ENCODE measurements around the gene COX14. TPM values are rescaled to one million over a fixed set of nuclear protein-coding genes. Genes with fewer than 3 reads are reported as not detected.

The COX14 gene
- total RNA-seq, 1 donor from 2014 or later = 41.5 TPM

DNA sequence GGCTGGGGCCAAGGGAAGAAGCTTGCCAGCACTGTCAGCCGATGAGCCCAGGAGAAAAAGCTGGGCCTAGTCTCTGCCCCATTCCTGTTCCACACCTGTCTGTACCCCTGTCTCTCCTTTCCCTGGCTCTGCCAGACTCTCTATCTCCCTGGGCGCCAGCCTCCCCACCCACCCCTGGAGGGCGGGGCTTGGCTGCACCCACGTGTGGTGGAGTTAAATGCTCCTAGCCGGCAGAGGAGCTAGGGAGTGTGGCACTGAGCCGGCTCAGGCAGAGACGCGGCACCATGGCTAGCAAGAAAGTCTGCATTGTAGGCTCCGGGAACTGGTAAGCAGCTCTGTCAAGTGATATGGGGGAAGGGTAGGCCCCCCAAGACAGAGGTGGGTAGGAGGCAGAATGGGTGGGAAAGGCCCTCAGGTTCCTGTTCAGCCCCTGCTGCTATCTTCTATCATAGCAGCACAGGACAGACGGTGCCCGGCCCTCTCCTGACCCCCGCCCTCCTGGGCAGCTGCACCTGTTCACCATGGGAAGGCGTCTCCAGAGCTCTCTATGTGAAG is 8.2 kb upstream of the COX14 start, which contains the start of gene GPD1:
GPD1 (plus strand) TSS at position 242 of the 555 bp plus-strand sequence; CDS start at position 285, 43 bp downstream.
- Mint-ChIP-seq H3K4me3 (ENCODE audit: unreplicated experiment) (no peak within 1 kb of the TSS), H3K4me1 (ENCODE audit: unreplicated experiment) (peaks cover 9% of the 10 kb centered on the region), H3K9me3 (ENCODE audit: unreplicated experiment) (no peaks in the 10 kb centered on the region), H3K27ac (ENCODE audit: unreplicated experiment) (no peak within 1 kb of the TSS), H3K27me3 (ENCODE audit: unreplicated experiment) (no peaks in the 10 kb centered on the region), H3K36me3 (ENCODE audit: unreplicated experiment) (peaks cover 14% of the 10 kb centered on the region)
- no peak for DNase-seq (ENCODE audit: extremely low spot score, unreplicated experiment)
- TF ChIP-seq, protein P1, sequence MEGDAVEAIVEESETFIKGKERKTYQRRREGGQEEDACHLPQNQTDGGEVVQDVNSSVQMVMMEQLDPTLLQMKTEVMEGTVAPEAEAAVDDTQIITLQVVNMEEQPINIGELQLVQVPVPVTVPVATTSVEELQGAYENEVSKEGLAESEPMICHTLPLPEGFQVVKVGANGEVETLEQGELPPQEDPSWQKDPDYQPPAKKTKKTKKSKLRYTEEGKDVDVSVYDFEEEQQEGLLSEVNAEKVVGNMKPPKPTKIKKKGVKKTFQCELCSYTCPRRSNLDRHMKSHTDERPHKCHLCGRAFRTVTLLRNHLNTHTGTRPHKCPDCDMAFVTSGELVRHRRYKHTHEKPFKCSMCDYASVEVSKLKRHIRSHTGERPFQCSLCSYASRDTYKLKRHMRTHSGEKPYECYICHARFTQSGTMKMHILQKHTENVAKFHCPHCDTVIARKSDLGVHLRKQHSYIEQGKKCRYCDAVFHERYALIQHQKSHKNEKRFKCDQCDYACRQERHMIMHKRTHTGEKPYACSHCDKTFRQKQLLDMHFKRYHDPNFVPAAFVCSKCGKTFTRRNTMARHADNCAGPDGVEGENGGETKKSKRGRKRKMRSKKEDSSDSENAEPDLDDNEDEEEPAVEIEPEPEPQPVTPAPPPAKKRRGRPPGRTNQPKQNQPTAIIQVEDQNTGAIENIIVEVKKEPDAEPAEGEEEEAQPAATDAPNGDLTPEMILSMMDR (IDR thresholded peaks at IDR 0.05) = no peak

DNA sequence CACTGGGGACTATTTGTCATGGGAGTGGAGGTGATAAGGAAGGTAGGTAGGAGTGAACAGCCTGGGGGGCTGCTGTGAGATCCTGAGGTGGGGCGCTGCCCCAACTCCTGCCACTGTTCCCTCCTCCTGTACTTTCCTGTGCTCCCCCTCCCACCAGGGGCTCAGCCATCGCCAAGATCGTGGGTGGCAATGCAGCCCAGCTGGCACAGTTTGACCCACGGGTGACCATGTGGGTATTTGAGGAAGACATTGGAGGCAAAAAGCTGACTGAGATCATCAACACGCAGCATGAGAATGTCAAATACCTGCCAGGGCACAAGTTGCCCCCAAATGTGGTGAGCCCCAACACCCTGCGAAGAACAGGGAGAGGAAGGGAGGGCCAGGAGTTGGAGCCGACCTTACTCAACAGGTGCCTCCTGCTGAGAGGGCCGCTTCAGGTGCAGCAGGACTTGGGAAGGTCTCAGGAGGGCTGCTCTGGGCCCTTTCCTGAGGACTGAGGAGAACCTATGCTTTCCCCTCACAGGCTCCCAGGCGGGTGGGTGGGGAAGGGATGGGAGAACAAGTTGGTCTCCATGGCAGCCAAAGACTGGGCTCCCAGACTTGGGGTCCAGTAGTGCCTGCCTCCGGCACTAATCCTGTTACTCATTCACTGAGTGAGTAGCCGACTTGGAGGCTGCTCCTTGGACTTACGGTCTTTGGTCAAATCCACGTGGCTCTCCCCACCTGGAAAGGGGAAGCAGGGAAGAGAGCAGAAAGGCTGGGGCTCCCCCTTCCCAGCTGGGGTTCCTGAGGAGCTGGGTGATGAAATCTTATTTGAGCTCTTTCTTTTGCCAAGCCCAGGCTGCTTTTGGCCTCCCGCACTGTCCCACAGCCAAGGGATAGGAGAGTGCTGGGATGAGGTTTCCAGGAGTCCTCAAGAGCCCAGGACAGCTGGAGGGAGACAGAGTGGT is 7.3 kb upstream of the COX14 start:
- DNase-seq (ENCODE audit: extremely low spot score, unreplicated experiment) = no peak
- H3K9me3 Mint-ChIP-seq (ENCODE audit: unreplicated experiment) = no peaks in the 10 kb centered on the region
- H3K27ac Mint-ChIP-seq (ENCODE audit: unreplicated experiment) = no peak overlapping the region
- no peak overlapping the region for H3K4me3 Mint-ChIP-seq (ENCODE audit: unreplicated experiment)
- H3K4me1 Mint-ChIP-seq (ENCODE audit: unreplicated experiment) = peaks cover 5% of the 10 kb centered on the region
- peaks cover 7% of the 10 kb centered on the region for H3K36me3 Mint-ChIP-seq (ENCODE audit: unreplicated experiment)
- TF ChIP-seq, protein P1 (IDR thresholded peaks at IDR 0.05) = no peak
- H3K27me3 Mint-ChIP-seq (ENCODE audit: unreplicated experiment) = no peaks in the 10 kb centered on the region

DNA sequence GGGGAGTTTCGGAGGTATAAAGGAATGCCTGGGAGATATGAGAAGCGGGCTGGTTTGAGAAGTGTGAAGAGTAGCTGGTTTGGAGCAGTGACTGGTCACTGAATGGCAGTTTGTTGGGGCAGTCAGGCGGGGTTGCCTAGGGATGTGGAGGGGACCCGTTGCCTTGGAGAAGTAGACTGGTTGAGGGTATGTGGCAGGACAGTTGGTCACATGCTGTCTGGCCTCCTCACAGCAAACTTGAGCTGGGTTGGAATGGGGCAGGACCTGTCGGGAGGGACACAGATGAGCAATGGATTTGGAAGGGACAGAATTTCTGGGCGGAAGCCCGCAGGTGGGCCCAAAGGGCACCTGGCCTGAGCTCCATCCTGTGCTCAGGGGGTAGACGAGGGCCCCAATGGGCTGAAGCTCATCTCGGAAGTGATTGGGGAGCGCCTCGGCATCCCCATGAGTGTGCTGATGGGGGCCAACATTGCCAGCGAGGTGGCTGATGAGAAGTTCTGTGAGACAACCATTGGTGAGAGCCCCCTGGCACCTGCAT is 6.1 kb upstream of the COX14 start:
- H3K36me3 Mint-ChIP-seq (ENCODE audit: unreplicated experiment) = peaks cover 7% of the 10 kb centered on the region
- no peaks in the 10 kb centered on the region for H3K27me3 Mint-ChIP-seq (ENCODE audit: unreplicated experiment)
- no peaks in the 10 kb centered on the region for H3K9me3 Mint-ChIP-seq (ENCODE audit: unreplicated experiment)
- DNase-seq (ENCODE audit: extremely low spot score, unreplicated experiment) = no peak
- no peak overlapping the region for H3K4me3 Mint-ChIP-seq (ENCODE audit: unreplicated experiment)
- H3K4me1 Mint-ChIP-seq (ENCODE audit: unreplicated experiment) = peaks cover 17% of the 10 kb centered on the region
- TF ChIP-seq, protein P1 (IDR thresholded peaks at IDR 0.05) = no peak
- no peak overlapping the region for H3K27ac Mint-ChIP-seq (ENCODE audit: unreplicated experiment)

DNA sequence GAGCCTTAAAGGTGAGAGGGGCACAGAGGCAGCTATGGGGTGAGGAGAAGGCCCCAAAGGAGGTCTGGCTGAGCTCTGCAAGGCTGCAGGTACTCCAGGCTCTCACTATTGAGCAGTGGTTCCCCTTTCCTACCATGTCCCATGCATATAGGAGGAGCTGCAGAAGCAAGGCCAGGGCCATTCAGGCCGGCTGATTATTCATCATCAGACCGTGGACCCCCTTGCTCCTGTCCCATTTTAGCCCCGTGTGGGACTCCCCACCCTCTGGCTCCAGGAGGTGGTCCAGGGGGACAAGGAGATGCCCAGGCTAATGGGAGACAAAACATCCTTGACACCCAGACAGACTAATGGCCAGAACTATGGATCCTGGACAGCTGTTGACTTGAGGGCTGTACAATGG is 5.1 kb upstream of the COX14 start:
- TF ChIP-seq, protein P1 (IDR thresholded peaks at IDR 0.05) = no peak
- Mint-ChIP-seq H3K27me3 (ENCODE audit: unreplicated experiment) (no peaks in the 10 kb centered on the region), H3K36me3 (ENCODE audit: unreplicated experiment) (peaks cover 3% of the 10 kb centered on the region), H3K4me1 (ENCODE audit: unreplicated experiment) (peaks cover 22% of the 10 kb centered on the region), H3K9me3 (ENCODE audit: unreplicated experiment) (no peaks in the 10 kb centered on the region), H3K4me3 (ENCODE audit: unreplicated experiment) (no peak overlapping the region), H3K27ac (ENCODE audit: unreplicated experiment) (no peak overlapping the region)
- no peak for DNase-seq (ENCODE audit: extremely low spot score, unreplicated experiment)

Data from osteocyte (in vitro differentiated cells).